ENCODE data around the gene AAGAB.
"Not testable (repeated sequence)": the region's sequence is repeated elsewhere in the genome, so short reads cannot be mapped to it uniquely, and the experiment has no call there.

The AAGAB gene

GRCh38 chr15:67254238-67255175 is at the start of gene AAGAB, which contains the start of gene IQCH:
Gene AAGAB (minus strand): TSS chr15:67254661. CDS start chr15:67254631, 30 bp downstream.
Gene IQCH (plus strand): TSS chr15:67254786. CDS start chr15:67254897, 111 bp downstream.
- DNase-seq, result peak; percentile 89

GRCh38 chr15:67303490-67304363 is 49.3 kb upstream of the AAGAB start:
- peak; percentile 7 for DNase-seq

- no peak for DNase-seq
Measured at GRCh38 chr15:67300266-67301025, 46.0 kb upstream of the AAGAB start.

- DNase-seq, result no peak
Measured at GRCh38 chr15:67296684-67297083, 42.2 kb upstream of the AAGAB start.

- no peak for DNase-seq
Measured at GRCh38 chr15:67296188-67296587, 41.7 kb upstream of the AAGAB start.

GRCh38 chr15:67290319-67290718 is 35.9 kb upstream of the AAGAB start:
- no peak for DNase-seq

- DNase-seq, result not testable (repeated sequence)
Measured at GRCh38 chr15:67286400-67286799, 31.9 kb upstream of the AAGAB start.

GRCh38 chr15:67285625-67286024 is 31.2 kb upstream of the AAGAB start:
- DNase-seq, result not testable (repeated sequence)

GRCh38 chr15:67281714-67282113 is 27.3 kb upstream of the AAGAB start:
- no peak for DNase-seq

- no peak for DNase-seq
Measured at GRCh38 chr15:67280217-67280616, 25.8 kb upstream of the AAGAB start.

GRCh38 chr15:67276666-67277065 is 22.2 kb upstream of the AAGAB start:
- DNase-seq, result no peak

GRCh38 chr15:67274236-67274635 is 19.8 kb upstream of the AAGAB start:
- no peak for DNase-seq

GRCh38 chr15:67267951-67268941 is 13.8 kb upstream of the AAGAB start:
- no peak for DNase-seq

GRCh38 chr15:67267440-67267839 is 13.0 kb upstream of the AAGAB start:
- DNase-seq, result no peak

- no peak for DNase-seq
Measured at GRCh38 chr15:67266870-67267269, 12.4 kb upstream of the AAGAB start.

- no peak for DNase-seq
Measured at GRCh38 chr15:67259806-67260205, 5.3 kb upstream of the AAGAB start.

- DNase-seq, result no peak
Measured at GRCh38 chr15:67259379-67259778, 4.9 kb upstream of the AAGAB start.

GRCh38 chr15:67258412-67258811 is 4.0 kb upstream of the AAGAB start:
- not testable (repeated sequence) for DNase-seq

GRCh38 chr15:67256051-67256450 is 1.6 kb upstream of the AAGAB start:
- no peak for DNase-seq

GRCh38 chr15:67253549-67254237 is 768 bp downstream of the AAGAB start:
- DNase-seq, result no peak

- DNase-seq, result no peak
Measured at GRCh38 chr15:67253101-67253500, 1.4 kb downstream of the AAGAB start.
